HG02981 (cell line): ENCODE measurements around the gene PRKN.
"Not testable (repeated sequence)": the region's sequence is repeated elsewhere in the genome, so short reads cannot be mapped to it uniquely, and the experiment has no call there.

Experiments
- ATAC-seq: cut with Tn5 transposase; IDR thresholded peaks from one replicate; pipeline ENCODE4 v1.9.1; 2021; ENCODE audit warnings: mild to moderate bottlenecking, moderate library complexity; ENCODE audit not compliant: unreplicated experiment

Gene PRKN

GRCh38 chr6:161354276-161354840 is 1373.2 kb downstream of the PRKN start:
- no peak for ATAC-seq

GRCh38 chr6:161353208-161353613 is 1374.4 kb downstream of the PRKN start:
- ATAC-seq, result no peak

- no peak for ATAC-seq
Observed at GRCh38 chr6:161351858-161352257, 1375.7 kb downstream of the PRKN start.

GRCh38 chr6:161349886-161350285 is 1377.7 kb downstream of the PRKN start:
- ATAC-seq, result no peak

- ATAC-seq, result no peak
Observed at GRCh38 chr6:161348628-161348994, 1379.0 kb downstream of the PRKN start.

- no peak for ATAC-seq
Observed at GRCh38 chr6:161347988-161348627, 1379.5 kb downstream of the PRKN start.

GRCh38 chr6:161347125-161347524 is 1380.4 kb downstream of the PRKN start:
- no peak for ATAC-seq

GRCh38 chr6:161346717-161347116 is 1380.8 kb downstream of the PRKN start:
- no peak for ATAC-seq

- ATAC-seq, result no peak
Observed at GRCh38 chr6:161344626-161345025, 1382.9 kb downstream of the PRKN start.

- no peak for ATAC-seq
Observed at GRCh38 chr6:161342039-161342438, 1385.5 kb downstream of the PRKN start.

GRCh38 chr6:161341638-161342037 is 1385.9 kb downstream of the PRKN start:
- ATAC-seq, result no peak

GRCh38 chr6:161338015-161338414 is 1389.6 kb downstream of the PRKN start:
- ATAC-seq, result no peak

GRCh38 chr6:161336479-161336878 is 1391.1 kb downstream of the PRKN start:
- no peak for ATAC-seq

GRCh38 chr6:161333410-161333809 is 1394.2 kb downstream of the PRKN start:
- no peak for ATAC-seq

- ATAC-seq, result not testable (repeated sequence)
Observed at GRCh38 chr6:161331402-161332081, 1396.0 kb downstream of the PRKN start.

- ATAC-seq, result no peak
Observed at GRCh38 chr6:161327360-161327953, 1400.1 kb downstream of the PRKN start.

- no peak for ATAC-seq
Observed at GRCh38 chr6:161319231-161319630, 1408.3 kb downstream of the PRKN start.

GRCh38 chr6:161318456-161318855 is 1409.1 kb downstream of the PRKN start:
- no peak for ATAC-seq

- ATAC-seq, result no peak
Observed at GRCh38 chr6:161316531-161316930, 1411.0 kb downstream of the PRKN start.

- ATAC-seq, result not testable (repeated sequence)
Observed at GRCh38 chr6:161315246-161315917, 1412.2 kb downstream of the PRKN start.

GRCh38 chr6:161314541-161315245 is 1412.9 kb downstream of the PRKN start:
- ATAC-seq, result not testable (repeated sequence)
